Type B pancreatic cell (in vitro differentiated cells): ENCODE measurements around the gene APOBEC3G. TPM values are rescaled to one million over a fixed set of nuclear protein-coding genes. Genes with fewer than 3 reads are reported as not detected.
A peak's percentile ranks its signal among the peaks of the same experiment; 100 is the strongest.
"Not testable (repeated sequence)": the region's sequence is repeated elsewhere in the genome, so short reads cannot be mapped to it uniquely, and the experiment has no call there.

Experiments
- DNase-seq: peaks from one replicate; pipeline ENCODE4 v3.0.0; 2021; ENCODE audit warnings: mixed read lengths; ENCODE audit not compliant: unreplicated experiment; ENCODE audit errors: extremely low spot score
- H3K27ac Mint-ChIP-seq: 2 replicates; pipeline ENCODE4 v1.8.0; 2021; ENCODE audit warnings: mild to moderate bottlenecking, mixed read lengths
- H3K27me3 Mint-ChIP-seq: 2 replicates; pipeline ENCODE4 v1.8.0; 2021; ENCODE audit warnings: mixed read lengths
- H3K36me3 Mint-ChIP-seq: 2 replicates; pipeline ENCODE4 v1.8.0; 2021; ENCODE audit warnings: mixed read lengths
- H3K4me1 Mint-ChIP-seq: one replicate; pipeline ENCODE4 v1.8.0; 2021; ENCODE audit warnings: mixed read lengths; ENCODE audit not compliant: unreplicated experiment
- H3K4me3 Mint-ChIP-seq: 2 replicates; pipeline ENCODE4 v1.8.0; 2021; ENCODE audit warnings: mild to moderate bottlenecking, mixed read lengths
- H3K9me3 Mint-ChIP-seq: 2 replicates; pipeline ENCODE4 v1.8.0; 2021; ENCODE audit warnings: mixed read lengths
- CTCF ChIP-seq: fragments of 200-600 bp; sonication (generic); conservative IDR thresholded peaks from 2 replicates; pipeline ENCODE4 v1.5.0; 2021; ENCODE audit warnings: antibody characterized with exemption, mild to moderate bottlenecking
- long read RNA-seq: library from polyadenylated mRNA; unstranded; transcript quantifications from one replicate; pipeline ENCODE4 v2.0.0, GENCODE V29; 2020
- total RNA-seq: library from RNA; stranded (reverse); gene quantifications from 2 replicates; pipeline ENCODE4 v1.2.1, GENCODE V29; 2021; ENCODE audit warnings: low replicate concordance

Gene APOBEC3G
- 5.6 and 8.0 TPM in 2 replicates for total RNA-seq
- long read RNA-seq, transcript APOBEC3G-201 (8 exons, 1,834 nt): major isoform, 38 of 40 reads
- long read RNA-seq, partial matches to known transcripts: 1 of 40 reads
- long read RNA-seq, other reads (novel, unspliced or antisense): 1 of 40 reads

GRCh38 chr22:39077026-39077840 is at the start of gene APOBEC3G:
Gene APOBEC3G (plus strand): TSS chr22:39077275. CDS start chr22:39077362, 87 bp downstream.
- not testable (repeated sequence) for H3K9me3 Mint-ChIP-seq, H3K36me3 Mint-ChIP-seq, H3K27me3 Mint-ChIP-seq, DNase-seq
- H3K27ac Mint-ChIP-seq: peak within 1 kb of the TSS; percentile 72
- H3K4me1 Mint-ChIP-seq: peaks cover 21% of the 10 kb centered on the region
- peak within 1 kb of the TSS; percentile 69 for H3K4me3 Mint-ChIP-seq

GRCh38 chr22:39027717-39028116 is 49.4 kb upstream of the APOBEC3G start:
- DNase-seq: no peak
- TF ChIP-seq CTCF: no peak
- H3K4me3 Mint-ChIP-seq: no peak overlapping the region
- H3K27ac Mint-ChIP-seq: no peak overlapping the region
- peaks cover 12% of the 10 kb centered on the region for H3K4me1 Mint-ChIP-seq
- H3K27me3 Mint-ChIP-seq: no peaks in the 10 kb centered on the region
- H3K9me3 Mint-ChIP-seq: no peaks in the 10 kb centered on the region
- H3K36me3 Mint-ChIP-seq: no peaks in the 10 kb centered on the region

GRCh38 chr22:39028281-39028680 is 48.8 kb upstream of the APOBEC3G start:
- DNase-seq: no peak
- Mint-ChIP-seq H3K27me3 (no peaks in the 10 kb centered on the region), H3K4me1 (peaks cover 12% of the 10 kb centered on the region), H3K9me3 (no peaks in the 10 kb centered on the region), H3K27ac (no peak overlapping the region), H3K36me3 (no peaks in the 10 kb centered on the region), H3K4me3 (no peak overlapping the region)
- TF ChIP-seq CTCF: no peak

GRCh38 chr22:39029227-39029626 is 47.8 kb upstream of the APOBEC3G start:
- H3K9me3 Mint-ChIP-seq: no peaks in the 10 kb centered on the region
- H3K36me3 Mint-ChIP-seq: no peaks in the 10 kb centered on the region
- no peak for DNase-seq
- TF ChIP-seq CTCF: no peak
- no peak overlapping the region for H3K27ac Mint-ChIP-seq
- H3K4me3 Mint-ChIP-seq: no peak overlapping the region
- H3K4me1 Mint-ChIP-seq: peaks cover 9% of the 10 kb centered on the region
- H3K27me3 Mint-ChIP-seq: no peaks in the 10 kb centered on the region

- peaks cover 9% of the 10 kb centered on the region for H3K4me1 Mint-ChIP-seq
- no peak for TF ChIP-seq CTCF
- no peaks in the 10 kb centered on the region for H3K36me3 Mint-ChIP-seq
- no peaks in the 10 kb centered on the region for H3K9me3 Mint-ChIP-seq
- no peak overlapping the region for H3K4me3 Mint-ChIP-seq
- no peaks in the 10 kb centered on the region for H3K27me3 Mint-ChIP-seq
- no peak for DNase-seq
- no peak overlapping the region for H3K27ac Mint-ChIP-seq
These were observed 46.4 kb upstream of the APOBEC3G start for GRCh38 chr22:39030705-39031104.

GRCh38 chr22:39031434-39032295 is 45.4 kb upstream of the APOBEC3G start:
- not testable (repeated sequence) for H3K4me3 Mint-ChIP-seq, H3K36me3 Mint-ChIP-seq, H3K27me3 Mint-ChIP-seq, H3K27ac Mint-ChIP-seq, H3K4me1 Mint-ChIP-seq, H3K9me3 Mint-ChIP-seq, DNase-seq

GRCh38 chr22:39037071-39037470 is 40.0 kb upstream of the APOBEC3G start:
- H3K27me3 Mint-ChIP-seq: not testable (repeated sequence)
- H3K4me1 Mint-ChIP-seq: peaks cover 35% of the 10 kb centered on the region

More at GRCh38 chr22:39037071-39037470, 40.0 kb upstream of the APOBEC3G start:
- not testable (repeated sequence) for DNase-seq, H3K4me3 Mint-ChIP-seq, H3K36me3 Mint-ChIP-seq, H3K9me3 Mint-ChIP-seq
- H3K27ac Mint-ChIP-seq: peak overlapping the region; percentile 23
